NCI-H1436 (cell line): ENCODE data around the gene NMT2.
A peak's percentile ranks its signal among the peaks of the same experiment; 100 is the strongest.

Experiments
- DNase-seq: peaks from one replicate; lab custom pipeline; 2025; lab: John Stamatoyannopoulos, UW

NMT2 gene

DNA sequence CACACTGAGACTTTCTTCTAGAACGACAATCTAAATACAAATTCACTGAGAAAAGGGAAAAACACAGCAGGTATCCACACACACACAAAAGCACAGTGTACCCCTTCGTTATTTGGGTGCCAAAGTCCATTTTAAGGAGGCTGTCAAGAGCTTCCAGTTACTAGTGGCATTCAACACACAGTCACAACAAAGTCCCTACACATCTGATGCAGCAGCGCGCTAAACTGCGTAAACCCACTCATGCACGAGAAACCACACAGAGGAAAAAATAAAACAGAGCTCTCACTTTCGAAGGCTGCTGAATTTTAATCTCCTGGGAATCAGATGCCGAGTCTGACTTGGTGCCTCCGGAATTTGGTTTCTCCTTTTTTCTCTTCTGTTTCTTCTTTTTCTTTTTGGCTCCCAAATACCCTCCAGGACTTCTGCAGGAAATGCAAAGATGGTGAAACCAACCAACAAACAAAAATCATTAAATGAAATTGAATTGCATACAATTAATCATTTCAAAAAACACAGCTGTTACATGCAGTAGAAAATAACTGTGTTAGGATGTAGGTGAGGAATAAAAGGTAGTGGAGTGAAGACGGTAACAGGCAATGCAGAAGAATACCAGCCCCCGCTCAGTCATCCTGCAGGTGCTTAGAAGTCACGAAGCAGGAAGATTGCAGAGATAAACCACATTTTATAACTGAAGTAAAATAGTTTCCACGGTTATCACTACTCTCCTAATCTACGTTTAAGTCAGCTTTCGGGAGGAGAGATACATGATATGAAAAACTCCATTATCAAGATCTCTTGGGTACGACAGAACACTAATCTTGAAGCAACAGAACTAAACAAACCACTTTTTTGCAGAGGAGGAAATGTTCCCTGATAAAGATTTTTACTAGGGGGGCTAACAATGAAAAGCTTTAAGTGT lies 27.1 kb downstream of the NMT2 start:
- no peak for DNase-seq

- DNase-seq, result no peak
These were observed 27.8 kb downstream of the NMT2 start for GRCh38 chr10:15140698-15141097.

DNA sequence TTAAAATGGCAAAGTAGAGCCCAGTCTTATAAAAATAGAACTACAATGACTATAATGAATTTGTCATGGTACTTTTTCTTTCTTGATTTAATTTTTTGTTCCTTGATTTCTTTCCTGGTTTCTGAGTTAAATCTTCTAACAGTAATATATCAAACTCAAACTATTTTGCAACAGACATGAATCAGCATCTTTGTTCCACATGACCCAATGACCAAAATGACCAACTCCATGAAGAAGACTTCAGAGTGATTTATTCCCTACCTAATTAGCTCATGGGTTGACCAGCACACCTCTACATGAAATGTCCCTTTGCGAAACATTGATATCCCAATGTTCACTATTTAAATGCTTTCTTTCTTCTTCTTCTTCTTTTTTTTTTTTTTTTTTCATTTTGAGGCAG lies 30.9 kb downstream of the NMT2 start:
- no peak for DNase-seq

GRCh38 chr10:15137036-15137359 lies 31.5 kb downstream of the NMT2 start:
- no peak for DNase-seq

- no peak for DNase-seq
These were observed 32.1 kb downstream of the NMT2 start for GRCh38 chr10:15136129-15137035.

GRCh38 chr10:15131330-15131729 lies 37.2 kb downstream of the NMT2 start:
- no peak for DNase-seq

GRCh38 chr10:15124908-15125307 lies 43.6 kb downstream of the NMT2 start:
- no peak for DNase-seq

GRCh38 chr10:15124190-15124589 lies 44.3 kb downstream of the NMT2 start:
- no peak for DNase-seq

- DNase-seq, result no peak
These were observed 44.7 kb downstream of the NMT2 start for GRCh38 chr10:15123749-15124184.

GRCh38 chr10:15122477-15123030 lies 45.9 kb downstream of the NMT2 start:
- DNase-seq, result no peak

GRCh38 chr10:15121707-15122106 lies 46.8 kb downstream of the NMT2 start:
- DNase-seq, result no peak

DNA sequence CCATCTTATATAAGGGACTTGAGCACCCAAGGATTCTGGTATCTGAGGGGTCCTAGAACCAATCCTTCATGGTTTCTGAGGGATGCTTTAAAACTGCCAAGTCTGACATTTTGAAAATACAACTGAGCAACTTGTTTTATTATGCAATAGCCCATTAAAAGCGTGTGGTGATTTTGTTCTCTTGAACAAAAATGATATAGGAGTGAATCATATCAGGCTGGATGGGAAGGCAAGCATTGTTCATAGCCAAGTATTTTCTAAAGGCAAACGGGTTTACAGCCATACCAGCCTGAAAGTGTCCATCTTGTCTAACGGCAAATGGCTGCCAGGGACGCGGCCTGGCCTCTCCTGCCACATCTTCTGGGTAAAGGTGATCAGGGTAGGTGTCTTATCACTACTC lies 48.0 kb downstream of the NMT2 start:
- DNase-seq, result no peak

DNA sequence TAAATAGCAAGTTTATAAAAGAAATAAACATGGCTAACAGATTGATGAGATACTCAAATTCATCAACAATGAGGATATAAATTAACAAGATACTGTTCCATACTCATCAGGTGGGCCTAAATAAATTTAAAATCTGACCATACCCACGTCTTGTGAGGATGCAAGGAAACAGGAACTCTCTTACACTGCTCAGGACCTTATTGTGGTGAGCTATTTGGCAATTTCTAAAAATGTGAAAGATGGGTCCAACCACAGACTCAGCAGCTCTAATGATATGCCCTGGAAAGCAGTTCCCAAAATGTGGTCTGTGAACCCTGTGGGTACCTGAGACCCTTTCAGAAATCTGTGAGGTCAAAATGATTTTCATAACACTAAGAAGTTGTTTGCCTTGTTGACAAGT lies 49.9 kb downstream of the NMT2 start:
- DNase-seq, result no peak

DNA sequence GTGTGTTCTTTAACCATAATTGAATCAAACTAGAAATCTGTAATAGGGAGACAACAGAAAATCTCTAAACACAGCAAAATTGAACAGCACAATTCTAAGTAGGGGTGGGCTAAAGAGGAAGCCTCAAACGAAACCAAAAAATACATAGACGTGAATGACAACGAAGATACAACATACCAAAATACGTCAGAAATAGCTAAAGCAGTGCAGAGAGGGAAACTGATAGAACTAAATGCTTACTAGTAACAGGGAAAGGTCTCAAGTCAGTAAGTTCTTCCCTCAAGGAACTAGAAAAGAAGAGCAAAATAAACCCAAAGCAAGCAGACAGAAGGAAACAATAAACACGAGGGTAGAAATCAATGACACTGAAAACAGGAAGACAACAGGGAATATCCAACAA lies 52.3 kb downstream of the NMT2 start:
- no peak for DNase-seq

- DNase-seq, result no peak
These were observed 54.7 kb downstream of the NMT2 start for GRCh38 chr10:15113766-15114165.

DNA sequence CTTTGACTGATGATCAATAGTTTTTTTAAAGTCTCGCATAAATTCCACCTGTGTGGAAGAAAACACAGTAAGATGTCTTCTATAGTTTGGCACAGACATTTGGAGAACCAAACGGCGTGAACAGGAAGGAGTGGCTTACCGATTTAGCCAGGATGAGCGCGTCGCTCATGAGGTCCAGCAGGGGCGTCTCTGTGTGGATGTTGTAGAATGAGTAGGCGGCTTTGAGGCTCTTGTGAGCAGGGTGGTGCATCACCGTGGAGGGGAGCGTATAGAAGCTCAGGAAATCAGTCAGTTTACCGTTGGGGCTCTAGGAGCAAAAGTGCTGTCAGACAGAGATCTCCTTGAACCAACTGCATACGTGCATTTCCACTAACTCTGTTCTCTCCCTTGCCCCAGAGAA lies 55.8 kb downstream of the NMT2 start:
- DNase-seq, result no peak

DNA sequence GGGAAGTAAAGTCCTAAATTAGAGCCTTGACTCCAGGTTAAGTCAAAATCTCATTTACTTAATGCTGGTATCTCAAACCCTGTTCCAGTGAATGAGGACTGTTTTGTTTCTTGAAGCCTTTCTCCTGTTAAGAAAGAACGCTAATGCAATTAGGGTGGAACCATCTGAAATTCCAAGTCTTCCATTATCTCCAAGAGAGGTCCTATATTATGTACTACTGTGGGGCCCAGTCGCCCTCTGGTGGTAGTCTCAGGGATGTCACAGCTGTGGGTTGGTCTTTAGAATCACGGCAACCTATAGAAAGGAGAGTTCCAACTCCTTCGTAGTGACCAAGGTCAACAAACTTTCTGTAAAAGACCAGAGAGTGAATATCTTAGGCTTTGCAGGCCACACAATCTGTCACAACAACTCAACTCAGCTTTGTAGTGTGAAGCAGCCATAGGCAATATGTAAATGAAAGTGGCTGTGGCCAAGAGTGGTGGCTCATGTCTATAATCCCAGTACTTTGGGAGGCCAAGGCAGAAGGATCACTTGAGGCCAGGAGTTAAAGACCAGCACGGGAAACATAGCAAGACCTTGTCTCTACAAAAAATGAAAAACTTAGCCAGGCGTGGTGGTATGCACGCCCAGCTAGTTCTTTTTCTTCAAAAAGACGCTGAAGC lies 62.0 kb downstream of the NMT2 start:
- peak; percentile 57 for DNase-seq

DNA sequence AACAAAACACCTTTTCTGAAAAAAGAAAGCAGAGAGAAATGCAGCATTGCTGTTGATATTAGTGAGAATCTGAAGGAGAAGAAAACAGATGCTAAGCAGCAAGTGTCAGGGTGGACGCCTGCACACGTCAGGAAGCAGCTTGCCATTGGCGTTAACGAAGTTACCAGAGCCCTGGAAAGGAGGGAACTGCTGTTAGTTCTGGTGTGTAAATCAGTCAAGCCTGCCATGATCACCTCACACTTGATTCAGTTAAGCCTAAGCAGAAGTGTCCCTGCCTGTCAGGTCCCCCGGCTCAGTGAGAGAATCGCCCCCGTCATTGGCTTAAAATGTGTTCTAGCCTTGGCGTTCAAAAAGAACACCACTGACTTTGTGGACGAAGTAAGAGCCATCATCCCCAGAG lies 65.0 kb downstream of the NMT2 start:
- DNase-seq, result no peak

GRCh38 chr10:15099886-15100285 lies 68.6 kb downstream of the NMT2 start:
- no peak for DNase-seq

DNA sequence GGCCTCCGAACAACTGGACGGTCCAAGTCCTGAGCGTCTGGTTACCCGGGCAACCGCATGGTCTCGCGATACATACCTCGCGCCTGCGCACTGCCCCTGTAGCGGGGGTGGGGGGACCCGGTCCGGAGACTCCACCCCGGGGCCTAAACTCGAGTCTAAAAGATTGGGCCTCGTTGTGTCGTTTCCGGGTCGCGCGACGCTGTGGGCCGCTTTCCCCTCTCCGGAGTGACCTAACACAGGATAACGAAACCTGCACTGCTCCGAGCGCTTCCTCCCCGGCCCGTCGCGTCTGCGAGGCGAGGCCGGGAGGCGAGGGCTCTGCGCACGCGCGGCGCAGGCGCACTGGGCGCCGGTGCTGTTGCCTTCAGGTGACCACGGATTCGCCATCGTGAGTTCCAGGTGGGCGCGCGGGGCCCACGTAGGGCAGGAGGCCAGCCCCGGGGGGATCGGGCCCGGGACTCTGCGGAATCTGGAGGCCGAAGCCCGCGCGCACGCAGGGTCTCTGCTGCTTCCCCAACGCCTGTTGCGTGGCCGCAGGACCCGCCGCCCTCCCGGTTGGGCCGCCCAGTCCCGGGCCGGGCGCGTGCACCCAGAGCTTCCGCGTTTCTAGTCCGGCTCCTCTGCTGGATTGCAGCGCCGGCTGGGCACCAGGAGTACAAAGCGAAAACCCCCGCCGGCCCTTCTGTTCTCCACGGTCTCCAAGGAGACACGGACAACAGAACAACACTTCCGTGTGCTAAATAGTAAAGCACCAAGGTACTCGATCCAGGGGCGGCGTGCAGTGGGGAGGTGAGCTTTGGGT lies 71.3 kb downstream of the NMT2 start, which contains the start of gene RPP38:
Gene RPP38 (plus strand): TSS at position 345 of the 802 bp plus-strand sequence. CDS start 5,960 bp downstream, outside the sequence.
- DNase-seq, result peak; percentile 90

DNA sequence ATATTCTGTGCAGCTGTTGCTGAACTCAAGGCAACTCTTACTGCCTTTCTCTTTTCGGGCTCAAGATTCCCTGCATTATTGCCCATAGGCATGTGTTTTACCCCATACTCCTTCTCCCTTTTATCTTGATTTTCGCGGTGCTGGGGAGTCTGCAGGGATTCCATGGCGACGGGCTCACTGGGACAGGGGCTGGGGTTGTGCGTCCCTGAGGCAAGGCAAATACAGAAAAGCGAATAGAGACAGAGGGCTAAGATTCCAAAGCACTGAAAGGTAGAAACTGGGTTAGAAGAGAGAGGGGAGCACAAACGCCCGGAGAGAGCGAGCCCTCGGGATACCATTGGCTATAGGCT lies 71.9 kb downstream of the NMT2 start:
- no peak for DNase-seq
